Activated CD8-positive, alpha-beta memory T cell treated with anti-CD3 and anti-CD28 coated beads, Interleukin-2, amount 10 ng/mL, durations not matched to agents 7 days and 5 days (primary cell): ENCODE measurements around the gene CARS2. TPM values are rescaled to one million over a fixed set of nuclear protein-coding genes. Genes with fewer than 3 reads are reported as not detected.

Experiments
- ATAC-seq: fragments of 150-1000 bp; cut with Tn5 transposase; one replicate; pipeline ENCODE4 v1.10.0; 2021; ENCODE audit warnings: moderate library complexity
- CTCF ChIA-PET: fragments of 350-600 bp; sonication (Branson Sonifier 250); formaldehyde crosslinking; loops from one replicate; lab custom pipeline; 2021; ENCODE audit warnings: antibody characterized with exemption; lab: Charles Lee
- DNase-seq: peaks from one replicate; pipeline ENCODE4 v3.0.0-alpha.2; 2020
- H3K27ac Mint-ChIP-seq: one replicate; pipeline ENCODE4 v1.8.0; 2021; ENCODE audit warnings: mild to moderate bottlenecking, mixed read lengths
- H3K27me3 Mint-ChIP-seq: one replicate; pipeline ENCODE4 v1.8.0; 2021; ENCODE audit warnings: mixed read lengths
- H3K36me3 Mint-ChIP-seq: one replicate; pipeline ENCODE4 v1.8.0; 2021; ENCODE audit warnings: mild to moderate bottlenecking, mixed read lengths
- H3K4me1 Mint-ChIP-seq: one replicate; pipeline ENCODE4 v1.8.0; 2021; ENCODE audit warnings: mixed read lengths
- H3K4me3 Mint-ChIP-seq: one replicate; pipeline ENCODE4 v1.8.0; 2021; ENCODE audit warnings: mild to moderate bottlenecking, moderate library complexity, mixed read lengths
- H3K9me3 Mint-ChIP-seq: one replicate; pipeline ENCODE4 v1.8.0; 2022; ENCODE audit warnings: low read depth, mixed read lengths
- total RNA-seq, 2 experiments: library from RNA; stranded (reverse); gene quantifications; one replicate each; pipeline ENCODE4 v1.2.3, GENCODE V29; 2021

The CARS2 gene
- total RNA-seq, 2 experiments from 2014 or later, result 72.0 to 75.9 TPM

DNA sequence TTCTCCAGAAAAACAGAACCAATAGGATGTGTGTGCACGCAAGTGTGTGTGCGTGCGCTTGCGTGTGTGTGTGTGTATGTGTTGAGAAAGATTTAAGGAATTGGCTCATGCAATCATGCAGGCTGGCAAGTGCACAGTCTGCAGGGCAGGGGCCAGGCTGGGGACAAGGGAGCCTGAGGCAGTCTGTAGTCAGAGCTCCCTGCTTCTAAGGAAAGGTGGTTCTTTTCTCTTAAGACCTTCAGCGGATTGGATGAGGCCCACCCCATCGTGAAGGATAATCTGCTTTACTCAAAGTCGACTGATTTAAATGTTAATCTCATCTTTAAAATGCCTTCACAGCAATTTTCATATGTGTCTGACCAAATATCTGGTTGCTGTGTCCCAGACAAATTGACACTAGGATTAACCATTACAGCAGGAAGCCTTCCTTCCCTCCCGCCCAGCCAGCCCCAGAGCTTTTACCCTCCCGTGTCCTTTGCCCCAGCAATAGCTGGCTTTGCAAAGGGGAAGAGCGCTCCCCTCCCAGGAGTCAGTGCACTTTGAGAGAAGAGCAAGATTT, 105.6 kb downstream of the CARS2 start:
- Mint-ChIP-seq H3K9me3 (no peaks in the 10 kb centered on the region), H3K27ac (no peak overlapping the region), H3K4me3 (no peak overlapping the region), H3K27me3 (peaks cover 17% of the 10 kb centered on the region), H3K4me1 (no peaks in the 10 kb centered on the region), H3K36me3 (no peaks in the 10 kb centered on the region)
- CTCF ChIA-PET, result no interaction called here
- ATAC-seq (no peak), DNase-seq (no peak)

DNA sequence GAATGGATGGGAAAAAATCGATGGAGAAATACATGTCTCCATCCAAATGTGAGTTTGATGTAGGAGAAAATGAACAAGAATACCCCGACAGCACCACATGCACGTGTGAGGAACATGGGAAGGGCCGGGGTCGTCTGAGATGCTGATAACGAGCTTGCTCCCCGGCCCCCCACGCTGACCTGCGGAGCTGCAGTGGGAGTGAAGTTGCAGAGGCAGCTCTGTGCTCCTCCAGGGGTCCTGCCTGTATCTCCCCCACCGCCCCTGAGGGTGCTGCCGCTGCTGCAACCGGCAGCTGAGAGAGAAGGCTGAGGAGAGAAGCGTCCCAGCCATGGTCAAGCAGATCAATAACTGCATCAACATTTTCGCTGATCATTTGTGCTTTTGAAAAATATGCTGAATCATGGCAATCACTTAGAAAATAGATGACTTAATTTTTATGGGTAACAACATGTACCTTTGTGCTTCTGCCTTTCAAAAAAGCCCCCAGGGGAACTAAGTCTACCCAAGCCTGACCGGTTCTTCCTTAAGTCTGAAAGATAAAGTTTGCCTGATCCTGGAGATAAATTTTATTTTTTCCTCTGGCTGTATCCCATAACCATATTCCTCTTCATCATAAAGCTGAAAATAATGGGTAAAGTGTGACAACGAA, 108.8 kb downstream of the CARS2 start:
- Mint-ChIP-seq H3K4me1 (peaks cover 1% of the 10 kb centered on the region), H3K27ac (no peak overlapping the region), H3K36me3 (no peaks in the 10 kb centered on the region), H3K27me3 (peaks cover 6% of the 10 kb centered on the region), H3K9me3 (no peaks in the 10 kb centered on the region), H3K4me3 (no peak overlapping the region)
- DNase-seq (no peak), ATAC-seq (no peak)
- CTCF ChIA-PET, result no interaction called here

DNA sequence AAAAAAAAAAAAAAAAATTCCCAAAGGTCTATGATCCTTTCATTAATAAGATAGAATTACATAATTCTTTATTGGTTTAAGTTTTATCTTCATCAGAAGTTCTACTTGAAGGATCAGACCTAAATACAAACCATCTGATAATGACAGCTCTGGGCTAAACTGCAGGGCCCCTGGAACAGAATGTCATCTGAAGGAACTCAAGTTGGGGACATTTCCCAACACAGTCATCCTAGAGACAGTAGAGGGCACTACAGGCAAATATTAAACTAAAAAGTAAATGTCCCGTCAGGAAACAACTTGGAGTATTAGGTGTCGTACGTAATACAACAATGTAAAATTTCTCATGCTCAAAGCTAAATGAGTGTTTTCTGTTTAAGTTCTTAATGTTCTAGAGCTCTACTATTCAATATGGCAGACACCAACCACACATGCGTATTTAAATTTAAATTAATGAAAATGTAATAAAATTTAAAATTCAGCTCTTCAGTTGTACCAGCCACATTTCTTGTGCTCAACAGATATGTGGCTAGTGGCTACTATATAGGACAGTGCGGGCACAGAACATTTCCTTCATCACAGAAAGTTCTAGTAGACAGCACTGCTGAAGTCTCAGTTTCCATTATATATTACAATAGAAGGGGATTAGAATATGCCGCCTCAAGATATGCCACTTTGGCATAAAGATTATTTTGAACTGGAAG, 112.3 kb downstream of the CARS2 start:
- no peaks in the 10 kb centered on the region for H3K9me3 Mint-ChIP-seq
- peaks cover 1% of the 10 kb centered on the region for H3K4me1 Mint-ChIP-seq
- no peak overlapping the region for H3K27ac Mint-ChIP-seq
- H3K4me3 Mint-ChIP-seq, result no peak overlapping the region
- ATAC-seq, result peak; percentile 73
- CTCF ChIA-PET, result interaction anchor here (0.6 to 2.1 kb wide), 21 partner anchors 9 to 473 kb away, joined by 3 to 15 read pairs (median 4); partner anchors contain the start of gene NAXD
- H3K27me3 Mint-ChIP-seq, result peaks cover 18% of the 10 kb centered on the region
- DNase-seq, result no peak
- H3K36me3 Mint-ChIP-seq, result no peaks in the 10 kb centered on the region

DNA sequence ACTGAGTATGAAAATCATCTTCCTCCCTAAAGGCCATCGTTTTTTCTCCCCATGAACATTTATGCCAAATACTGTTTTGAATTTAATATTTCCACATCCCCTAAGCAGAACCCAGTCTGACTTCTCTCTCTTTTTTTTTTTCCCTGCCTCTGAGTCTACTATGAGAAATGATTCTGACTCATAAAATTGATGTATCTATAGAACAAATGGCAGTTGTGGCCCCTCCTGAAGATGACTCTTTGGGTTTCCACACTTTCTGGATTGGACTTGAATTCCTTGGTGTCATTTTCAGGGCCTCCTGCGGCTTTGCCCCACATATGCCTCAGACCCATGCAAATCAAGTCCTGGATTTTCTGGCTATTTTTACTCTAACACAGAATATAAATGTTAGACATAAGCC, 113.3 kb downstream of the CARS2 start:
- no peak for ATAC-seq
- H3K4me1 Mint-ChIP-seq, result peaks cover 1% of the 10 kb centered on the region
- no peak for DNase-seq
- CTCF ChIA-PET, result interaction anchor here (0.7 to 1.6 kb wide), 7 partner anchors 10 to 474 kb away, joined by 3 to 9 read pairs (median 6); no protein-coding TSS in a partner anchor
- no peaks in the 10 kb centered on the region for H3K9me3 Mint-ChIP-seq
- no peak overlapping the region for H3K27ac Mint-ChIP-seq
- H3K27me3 Mint-ChIP-seq, result peaks cover 21% of the 10 kb centered on the region
- H3K4me3 Mint-ChIP-seq, result no peak overlapping the region
- no peaks in the 10 kb centered on the region for H3K36me3 Mint-ChIP-seq

Other genes with a start within 250 kb of the CARS2 start
- gene RAB20, start 144.4 kb downstream of the CARS2 start, total RNA-seq, result 1 to 10 TPM; 1.1 to 3.8 TPM
- gene NAXD, start 90.6 kb downstream of the CARS2 start, total RNA-seq, result 10 to 100 TPM; 26.3 to 29.5 TPM
- gene ING1, start 7.6 kb upstream of the CARS2 start, total RNA-seq, result 10 to 100 TPM; 15.3 to 21.6 TPM
- gene ANKRD10, start 209.0 kb upstream of the CARS2 start, total RNA-seq, result 100 to 1,000 TPM; 120 to 143 TPM